ENCODE results near the gene SLC37A3. TPM values are rescaled to one million over a fixed set of nuclear protein-coding genes. Genes with fewer than 3 reads are reported as not detected.

The SLC37A3 gene
- polyA plus RNA-seq, 2 of the 4 experiments (the other 2 are of a cell fraction), result 26.9 to 53.2 TPM

DNA sequence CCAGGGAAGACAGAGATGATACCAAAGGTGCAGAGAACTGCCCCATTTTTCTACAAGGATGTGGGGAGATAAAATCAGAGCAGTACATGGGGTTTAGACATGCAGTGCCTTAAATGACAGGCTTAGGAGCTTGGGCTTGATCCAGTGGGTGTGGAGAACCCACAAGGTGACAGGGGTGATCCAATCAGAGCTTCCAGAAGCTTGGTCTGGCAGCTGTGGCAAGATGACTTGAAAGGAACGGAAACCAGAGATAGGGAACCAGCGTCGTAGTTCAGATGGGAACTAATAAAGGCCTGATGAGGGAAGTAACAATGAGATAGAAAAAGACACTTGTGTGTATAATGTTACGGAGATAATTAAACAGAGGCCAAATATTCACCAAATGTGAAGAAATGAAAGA lies 80.7 kb downstream of the SLC37A3 start (continued):
- TF ChIP-seq KDM1A (IDR thresholded peaks at IDR 0.05; ENCODE audit: low read depth) (no peak), SREBF2 (IDR thresholded peaks at IDR 0.05) (no peak), NR3C1 (IDR thresholded peaks at IDR 0.05) (no peak), HEYL (CRISPR knock-in tag; IDR thresholded peaks at IDR 0.05) (no peak), MAZ (IDR thresholded peaks at IDR 0.05; ENCODE audit: borderline replicate concordance, low read depth, low read length) (no peak), ZC3H11A (IDR thresholded peaks at IDR 0.05) (no peak)
- TF ChIP-seq, protein P1, sequence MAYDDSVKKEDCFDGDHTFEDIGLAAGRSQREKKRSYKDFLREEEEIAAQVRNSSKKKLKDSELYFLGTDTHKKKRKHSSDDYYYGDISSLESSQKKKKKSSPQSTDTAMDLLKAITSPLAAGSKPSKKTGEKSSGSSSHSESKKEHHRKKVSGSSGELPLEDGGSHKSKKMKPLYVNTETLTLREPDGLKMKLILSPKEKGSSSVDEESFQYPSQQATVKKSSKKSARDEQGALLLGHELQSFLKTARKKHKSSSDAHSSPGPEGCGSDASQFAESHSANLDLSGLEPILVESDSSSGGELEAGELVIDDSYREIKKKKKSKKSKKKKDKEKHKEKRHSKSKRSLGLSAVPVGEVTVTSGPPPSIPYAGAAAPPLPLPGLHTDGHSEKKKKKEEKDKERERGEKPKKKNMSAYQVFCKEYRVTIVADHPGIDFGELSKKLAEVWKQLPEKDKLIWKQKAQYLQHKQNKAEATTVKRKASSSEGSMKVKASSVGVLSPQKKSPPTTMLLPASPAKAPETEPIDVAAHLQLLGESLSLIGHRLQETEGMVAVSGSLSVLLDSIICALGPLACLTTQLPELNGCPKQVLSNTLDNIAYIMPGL (CRISPR knock-in tag; IDR thresholded peaks at IDR 0.05; ENCODE audit: borderline replicate concordance), result no peak

DNA sequence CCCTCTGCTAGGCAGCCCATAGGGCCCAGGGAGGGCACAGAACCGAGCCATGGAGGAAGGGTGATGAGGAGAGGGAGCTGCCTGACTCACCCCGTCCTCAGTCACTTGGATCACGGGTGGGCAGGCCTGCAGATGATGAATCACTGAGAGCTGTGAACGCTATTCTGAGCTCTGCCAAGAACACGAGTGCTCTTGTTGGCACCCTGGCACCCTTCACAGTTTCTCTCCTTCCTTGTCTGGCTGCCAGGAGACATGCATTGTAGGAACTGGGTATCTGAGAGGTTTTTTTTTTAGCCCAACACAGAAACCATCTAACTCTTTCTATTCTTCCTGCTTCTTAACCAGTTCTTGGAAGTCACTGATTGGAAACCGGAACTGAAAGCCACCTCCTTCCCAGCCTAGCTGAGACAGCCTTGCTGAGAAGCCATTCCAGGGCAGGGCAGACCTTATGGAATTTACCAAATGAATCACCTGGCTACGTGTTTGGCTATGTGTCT lies 82.1 kb downstream of the SLC37A3 start:
- H3K4me2 ChIP-seq, result peak overlapping the region; percentile 69
- CTCF ChIA-PET, result interaction anchor here (0.6 to 3.7 kb wide), 7 partner anchors 9 to 142 kb away, joined by 3 to 33 read pairs (median 4); no protein-coding TSS in a partner anchor
- peak; percentile 92 to 95 for ATAC-seq
- TF ChIP-seq CTCF (IDR thresholded peaks at IDR 0.05), result no peak
- TF ChIP-seq TP53 (CRISPR knock-in tag; IDR thresholded peaks at IDR 0.05), result no peak
- peak; percentile 53 for TF ChIP-seq FOSL2 (IDR thresholded peaks at IDR 0.05)
- TF ChIP-seq FOSL2 (CRISPR knock-in tag; IDR thresholded peaks at IDR 0.05), result peak; percentile 75
- TF ChIP-seq FOSB (CRISPR knock-in tag; IDR thresholded peaks at IDR 0.05), result no peak
- no peak for TF ChIP-seq NR3C1 (IDR thresholded peaks at IDR 0.05)
- no peak for TF ChIP-seq RARB (CRISPR knock-in tag; IDR thresholded peaks at IDR 0.05)
- no peak for TF ChIP-seq BCL3 (IDR thresholded peaks at IDR 0.05)
- TF ChIP-seq ESRRA (IDR thresholded peaks at IDR 0.05; ENCODE audit: borderline replicate concordance, low read length), result no peak
- TF ChIP-seq KDM1A (IDR thresholded peaks at IDR 0.05; ENCODE audit: low read depth), result no peak
- TF ChIP-seq, protein P2, sequence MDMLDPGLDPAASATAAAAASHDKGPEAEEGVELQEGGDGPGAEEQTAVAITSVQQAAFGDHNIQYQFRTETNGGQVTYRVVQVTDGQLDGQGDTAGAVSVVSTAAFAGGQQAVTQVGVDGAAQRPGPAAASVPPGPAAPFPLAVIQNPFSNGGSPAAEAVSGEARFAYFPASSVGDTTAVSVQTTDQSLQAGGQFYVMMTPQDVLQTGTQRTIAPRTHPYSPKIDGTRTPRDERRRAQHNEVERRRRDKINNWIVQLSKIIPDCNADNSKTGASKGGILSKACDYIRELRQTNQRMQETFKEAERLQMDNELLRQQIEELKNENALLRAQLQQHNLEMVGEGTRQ (IDR thresholded peaks at IDR 0.05), result no peak
- TF ChIP-seq JUNB (IDR thresholded peaks at IDR 0.05), result peak; percentile 31; the same call in 1 of the 2 replicates
- no peak for TF ChIP-seq EHF (CRISPR knock-in tag; IDR thresholded peaks at IDR 0.05)
- TF ChIP-seq RNF2 (IDR thresholded peaks at IDR 0.05; ENCODE audit: borderline replicate concordance, low read depth), result no peak
- TF ChIP-seq HDAC2 (IDR thresholded peaks at IDR 0.05), result no peak
- TF ChIP-seq, protein P3, sequence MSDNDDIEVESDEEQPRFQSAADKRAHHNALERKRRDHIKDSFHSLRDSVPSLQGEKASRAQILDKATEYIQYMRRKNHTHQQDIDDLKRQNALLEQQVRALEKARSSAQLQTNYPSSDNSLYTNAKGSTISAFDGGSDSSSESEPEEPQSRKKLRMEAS (IDR thresholded peaks at IDR 0.05), result no peak
- TF ChIP-seq HEYL (CRISPR knock-in tag; IDR thresholded peaks at IDR 0.05), result no peak
- TF ChIP-seq KDM5A (IDR thresholded peaks at IDR 0.05), result no peak
- no peak overlapping the region for H3K4me3 ChIP-seq
- POLR2A ChIA-PET, result interaction anchor here (0.7 to 1.7 kb wide), 3 partner anchors 139 to 257 kb away, joined by 3 to 14 read pairs (median 7); partner anchors contain the start of gene KDM7A
- peaks cover 7% of the 10 kb centered on the region; the same call in 1 of the 3 replicates for H3K9me3 ChIP-seq
- peak overlapping the region; percentile 71 to 83 for H3K27ac ChIP-seq
- WGBS (ENCODE audit: missing lambda C conversion rate), result 7% methylated on average over 6 of the region's 7 CpGs
- no peak for FAIRE-seq
- DNase-seq (ENCODE audit: low read depth in 1 of 2, low spot score in 1 of 2), result peak; percentile 44 to 79
- H3K4me1 ChIP-seq, result peaks cover 39% of the 10 kb centered on the region
